NCI-H1048 (cell line): ENCODE results near the gene IQSEC1.

Experiments used
- DNase-seq: peaks from one replicate; lab custom pipeline; 2025; lab: John Stamatoyannopoulos, UW

Gene IQSEC1

DNA sequence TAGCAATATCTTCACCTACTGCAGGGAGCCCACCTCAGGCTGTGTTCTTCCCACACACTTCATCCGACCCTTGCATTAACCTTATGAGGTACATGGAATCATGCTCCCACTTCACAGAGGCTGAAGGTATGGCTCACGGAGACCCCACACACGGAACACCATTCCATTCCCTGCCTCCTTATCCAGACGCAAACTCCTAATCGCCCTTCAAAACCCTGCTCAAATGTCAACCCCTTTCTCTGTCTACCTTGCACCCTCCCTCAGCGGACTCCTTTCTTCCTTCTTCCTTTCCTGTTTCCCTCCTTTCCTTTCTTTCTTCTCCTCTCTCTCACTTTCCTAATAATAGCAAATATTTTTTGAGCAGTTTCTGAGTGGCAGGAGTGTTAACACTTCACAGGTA, 23.8 kb downstream of the IQSEC1 start:
- no peak for DNase-seq

- no peak for DNase-seq
Measured at GRCh38 chr3:13047296-13048165, 25.7 kb downstream of the IQSEC1 start.

DNA sequence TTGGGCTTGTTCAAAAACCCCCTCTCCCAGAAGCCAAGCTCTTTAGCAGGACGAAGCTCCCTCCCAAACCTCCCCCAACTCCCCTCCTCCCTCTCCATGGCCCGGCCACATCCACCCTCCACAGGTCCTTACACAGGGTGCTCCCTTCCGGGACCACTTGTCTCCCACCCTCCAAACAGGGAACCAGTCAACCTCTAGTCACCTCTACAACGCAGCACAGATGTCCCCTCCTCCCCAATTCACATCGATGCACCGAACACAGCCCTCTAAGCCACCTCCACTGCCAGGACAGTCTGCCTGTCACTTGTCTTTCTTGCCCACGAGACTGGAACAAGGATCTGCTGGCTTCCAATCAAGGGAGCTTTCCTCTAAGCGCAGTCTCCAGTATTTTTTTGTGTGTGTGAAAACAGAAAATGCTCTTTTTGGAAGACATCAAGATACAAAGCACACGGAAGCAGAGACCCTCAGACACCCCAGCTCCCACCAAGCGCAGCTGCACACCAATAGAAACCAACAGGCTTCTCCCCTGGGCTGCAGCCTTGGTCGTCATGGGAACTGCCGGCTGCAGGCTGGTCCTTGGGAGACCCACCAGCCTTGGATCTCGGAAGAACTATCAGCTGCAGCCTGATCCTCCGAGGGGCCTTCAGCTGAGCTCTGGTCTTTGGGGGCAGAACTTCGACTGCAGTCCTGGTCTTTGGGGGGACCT, 26.5 kb downstream of the IQSEC1 start:
- DNase-seq, result no peak

GRCh38 chr3:13045904-13046568, 27.2 kb downstream of the IQSEC1 start:
- DNase-seq, result no peak

DNA sequence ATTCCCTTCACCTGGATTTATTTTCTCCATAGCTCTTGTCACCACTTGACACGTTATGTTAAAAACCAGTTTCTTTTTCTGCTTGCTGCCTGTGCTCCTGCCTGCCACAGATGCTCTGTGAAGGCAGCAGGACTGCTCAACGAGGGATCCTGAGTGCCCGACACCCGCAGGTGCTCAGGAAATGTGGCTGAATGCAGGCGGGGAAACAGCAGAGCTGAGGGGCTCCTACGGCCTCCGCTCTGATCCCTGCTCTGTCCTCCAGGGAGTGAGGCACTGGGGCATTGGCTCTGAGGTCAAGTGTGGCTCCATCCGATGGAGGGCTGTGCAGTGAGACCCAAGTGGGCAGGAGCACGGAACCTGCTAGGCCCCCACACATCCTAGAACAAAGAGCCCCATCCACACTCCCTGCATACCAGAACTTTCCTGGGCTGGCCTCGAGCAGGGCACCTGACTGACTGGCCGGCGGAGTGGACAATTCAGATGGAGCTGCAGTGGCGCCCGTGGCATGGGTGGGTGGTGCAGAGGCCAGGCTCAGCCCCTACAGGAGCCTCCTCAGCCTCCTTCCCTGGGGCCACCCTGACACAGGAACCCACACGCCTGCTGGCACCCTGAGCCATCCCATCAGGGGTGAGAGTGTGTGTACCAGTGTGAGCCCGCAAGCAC, 27.9 kb downstream of the IQSEC1 start:
- no peak for DNase-seq

GRCh38 chr3:13044496-13045240, 28.6 kb downstream of the IQSEC1 start:
- no peak for DNase-seq

DNA sequence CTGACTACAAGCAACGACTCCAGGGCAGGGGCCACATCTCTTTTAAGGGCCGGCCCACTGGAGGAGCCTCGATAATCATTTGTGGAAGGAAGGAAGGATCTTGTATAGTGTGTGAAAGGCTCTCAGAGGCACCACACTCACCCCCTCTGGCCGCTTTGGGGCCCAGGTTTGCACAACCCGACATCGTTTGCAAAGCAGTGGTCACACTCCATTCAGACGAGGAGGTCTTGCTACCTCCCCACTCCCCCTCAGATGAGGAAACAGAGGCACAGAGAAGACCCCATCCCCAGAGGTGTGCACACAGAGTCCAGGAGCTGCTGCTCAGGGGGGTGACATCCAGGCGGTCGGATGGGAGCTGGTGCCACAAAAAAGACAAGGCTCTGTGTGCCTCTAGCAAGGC, 29.6 kb downstream of the IQSEC1 start:
- DNase-seq, result no peak

DNA sequence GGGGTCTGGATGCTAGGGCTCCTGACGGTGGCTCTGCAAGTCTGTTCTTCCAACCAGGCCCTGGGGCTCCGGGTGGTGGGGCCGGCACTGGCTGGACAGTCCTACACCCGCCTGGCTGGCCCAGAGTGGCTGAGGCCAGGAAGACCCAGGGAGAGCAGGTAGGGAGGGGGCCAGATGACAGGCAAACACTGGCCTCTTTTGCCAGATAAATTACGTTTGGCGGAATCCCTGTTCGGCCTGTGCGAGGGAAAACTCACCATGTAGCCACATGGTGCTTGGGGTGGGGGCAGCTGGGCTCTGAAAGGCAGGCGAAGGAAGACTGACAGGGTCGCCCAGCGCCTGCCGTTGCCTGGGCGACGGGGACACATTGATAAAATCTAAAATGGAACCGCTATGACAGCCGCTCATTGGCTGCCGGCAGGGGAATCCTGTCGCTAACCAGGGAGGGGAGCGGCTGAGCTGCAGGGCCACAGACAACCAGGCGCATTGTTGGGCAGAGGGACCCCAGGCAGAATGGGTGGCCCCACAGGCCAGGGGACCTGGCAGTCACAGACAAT, 30.4 kb downstream of the IQSEC1 start:
- DNase-seq, result no peak

DNA sequence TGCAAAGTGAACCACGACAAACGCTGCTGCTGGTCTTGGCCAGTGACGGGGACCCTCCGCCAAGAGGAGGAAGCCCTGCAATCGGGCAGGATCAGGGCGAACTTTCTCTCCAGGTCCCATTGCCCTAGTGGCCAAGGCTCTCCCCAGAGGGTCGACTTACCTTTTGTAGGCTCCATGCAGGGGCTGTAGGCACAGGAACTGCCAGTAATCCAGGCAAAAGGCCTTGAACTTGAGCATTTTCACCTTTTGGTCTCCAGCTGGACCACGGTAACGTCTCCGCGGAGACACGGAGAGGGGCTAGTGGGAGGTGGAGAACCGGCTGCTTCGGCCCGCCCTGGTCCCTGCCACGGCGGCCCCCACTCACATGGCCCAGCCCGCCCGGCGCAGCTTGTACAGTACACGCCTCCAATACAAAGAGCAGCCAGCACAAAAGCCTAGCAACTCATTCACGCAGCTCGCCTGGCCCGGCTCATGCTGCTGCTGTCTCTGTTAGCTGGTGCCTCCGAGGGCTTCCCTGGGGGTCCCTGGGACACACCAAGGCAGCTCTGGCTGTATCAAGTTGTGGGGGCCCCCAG, 31.0 kb downstream of the IQSEC1 start:
- no peak for DNase-seq

GRCh38 chr3:13041113-13041776, 32.0 kb downstream of the IQSEC1 start:
- no peak for DNase-seq

GRCh38 chr3:13040361-13041074, 32.7 kb downstream of the IQSEC1 start:
- no peak for DNase-seq

GRCh38 chr3:13039213-13039896, 33.9 kb downstream of the IQSEC1 start:
- DNase-seq, result no peak

DNA sequence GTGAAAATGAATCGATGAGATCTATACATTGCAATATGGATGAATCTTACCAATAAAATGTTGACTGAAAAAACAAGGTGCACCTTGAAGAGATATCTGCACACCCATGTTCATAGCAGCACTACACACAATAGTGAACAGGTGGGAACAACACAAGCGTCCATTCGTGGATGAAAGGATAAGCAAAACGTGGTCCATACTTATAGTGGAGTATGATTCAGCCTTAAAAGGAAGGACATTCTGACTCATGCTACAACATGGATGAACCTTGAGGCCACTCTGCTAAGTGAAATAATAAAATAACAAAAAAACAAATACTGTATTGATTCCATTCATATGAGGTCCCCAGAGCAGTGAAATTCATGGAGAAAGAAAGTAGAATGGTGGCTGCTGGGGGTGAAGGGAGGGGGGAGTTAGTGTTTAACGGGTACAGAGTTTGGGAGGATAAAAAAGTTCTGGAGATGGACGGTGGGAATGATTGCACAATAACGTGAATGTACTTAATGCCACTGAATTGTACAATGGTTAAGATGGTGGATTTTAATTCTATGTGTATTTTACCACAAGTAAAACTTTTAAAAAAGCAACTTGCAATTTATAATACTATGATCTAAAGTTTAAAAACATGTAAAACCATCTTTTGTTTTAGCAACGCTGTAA, 35.6 kb downstream of the IQSEC1 start:
- no peak for DNase-seq

DNA sequence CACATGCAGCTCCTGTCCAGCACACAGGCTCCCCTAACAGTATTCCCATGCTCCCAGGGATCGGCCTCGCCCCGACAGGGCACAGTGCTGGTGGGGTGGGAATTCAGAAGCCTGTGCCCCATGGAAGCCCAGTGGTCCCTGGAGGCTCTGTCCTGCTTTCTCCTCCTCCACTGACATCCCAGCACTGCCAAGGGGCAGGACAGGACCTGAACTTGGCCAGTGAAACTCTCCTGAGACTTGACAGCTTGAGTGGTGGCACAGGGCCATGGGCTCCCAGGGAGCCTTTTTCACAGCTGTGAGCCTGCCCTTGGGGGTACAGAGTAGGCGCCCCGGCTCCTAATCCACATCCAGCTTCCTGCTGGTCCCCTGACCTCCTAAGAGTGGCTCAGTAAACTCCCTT, 38.4 kb downstream of the IQSEC1 start:
- no peak for DNase-seq

GRCh38 chr3:13034109-13034800, 39.0 kb downstream of the IQSEC1 start:
- no peak for DNase-seq

GRCh38 chr3:13032206-13032605, 41.0 kb downstream of the IQSEC1 start:
- no peak for DNase-seq

- no peak for DNase-seq
Measured at GRCh38 chr3:13031621-13032020, 41.6 kb downstream of the IQSEC1 start.

DNA sequence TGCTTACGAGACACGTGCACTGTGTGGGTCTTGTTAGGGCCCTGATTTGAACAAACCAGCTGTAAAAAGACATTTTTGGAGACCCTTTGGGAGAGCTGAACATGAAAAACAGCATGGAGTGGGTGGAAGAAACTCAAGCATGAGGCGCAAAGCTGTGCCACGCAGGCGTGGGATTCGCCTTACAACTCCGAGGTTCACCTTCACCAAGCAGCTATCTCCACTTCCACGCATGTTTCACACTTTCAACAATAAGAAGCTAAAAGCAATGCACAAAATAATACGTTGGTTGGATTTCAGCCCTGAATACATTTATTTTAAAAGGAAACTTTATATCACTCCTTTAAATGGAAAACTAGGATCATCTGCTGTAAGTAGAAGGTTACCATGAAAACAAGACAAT, 42.5 kb downstream of the IQSEC1 start:
- DNase-seq, result no peak
